ENCODE measurements around the gene NEO1. TPM values are rescaled to one million over a fixed set of nuclear protein-coding genes. Genes with fewer than 3 reads are reported as not detected.

The NEO1 gene
- total RNA-seq, 2 experiments from 2014 or later: 3.4 to 6.3 TPM

GRCh38 chr15:73331991-73332925 is 280.0 kb downstream of the NEO1 start:
- Mint-ChIP-seq H3K27me3 (no peaks in the 10 kb centered on the region), H3K36me3 (no peaks in the 10 kb centered on the region), H3K4me3 (no peak overlapping the region), H3K4me1 (no peaks in the 10 kb centered on the region), H3K27ac (no peak overlapping the region), H3K9me3 (no peaks in the 10 kb centered on the region)
- POLR2A ChIA-PET: no interaction called here
- no peak for DNase-seq
- ATAC-seq (ENCODE audit: low read depth): no peak

DNA sequence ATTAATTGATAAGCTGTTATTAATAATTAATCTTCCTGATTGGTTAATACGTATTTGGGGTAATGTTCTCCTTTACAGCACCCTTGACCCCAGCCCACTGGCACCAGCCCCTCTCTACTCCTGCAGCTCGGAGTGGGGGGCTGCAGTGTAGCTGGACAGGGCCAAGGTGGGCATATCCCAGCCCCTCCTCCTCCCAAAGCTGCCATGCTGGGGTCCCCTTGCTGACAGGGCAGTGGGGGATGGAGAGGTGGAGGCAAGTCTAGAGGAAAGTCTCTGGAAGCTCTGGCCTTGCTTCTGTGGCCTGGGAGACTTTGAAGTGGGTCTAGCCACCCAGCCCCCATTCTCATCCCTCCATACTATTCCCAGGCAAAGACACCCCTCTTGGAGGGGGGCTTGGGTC is 280.7 kb downstream of the NEO1 start:
- Mint-ChIP-seq H3K4me3 (no peak overlapping the region), H3K9me3 (no peaks in the 10 kb centered on the region), H3K27me3 (no peaks in the 10 kb centered on the region), H3K27ac (no peak overlapping the region), H3K4me1 (no peaks in the 10 kb centered on the region), H3K36me3 (no peaks in the 10 kb centered on the region)
- DNase-seq (no peak), ATAC-seq (ENCODE audit: low read depth) (no peak)
- POLR2A ChIA-PET: no interaction called here

DNA sequence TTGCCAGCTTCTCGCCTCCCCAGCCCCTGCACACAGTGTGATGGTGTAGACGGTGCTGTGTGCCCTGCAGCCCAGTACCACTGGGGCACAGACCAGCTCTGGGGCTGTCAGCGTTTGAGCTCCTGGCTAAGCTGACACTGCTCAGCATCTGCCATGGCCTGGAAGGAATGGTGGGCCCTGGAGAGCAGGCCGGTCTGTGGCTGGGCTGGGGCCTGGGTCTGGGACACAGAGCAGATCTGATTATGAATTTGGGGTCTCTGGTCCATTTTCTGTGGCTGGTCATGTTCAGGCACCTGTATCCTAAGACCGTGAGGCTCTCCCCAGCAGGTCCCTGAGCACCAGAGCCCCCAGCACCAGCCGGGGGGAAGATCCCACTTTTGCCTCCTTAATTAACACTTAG is 281.8 kb downstream of the NEO1 start:
- ATAC-seq (ENCODE audit: low read depth): no peak
- H3K9me3 Mint-ChIP-seq: no peaks in the 10 kb centered on the region
- no peaks in the 10 kb centered on the region for H3K27me3 Mint-ChIP-seq
- DNase-seq: no peak
- no peak overlapping the region for H3K27ac Mint-ChIP-seq
- POLR2A ChIA-PET: no interaction called here
- H3K4me3 Mint-ChIP-seq: no peak overlapping the region
- no peaks in the 10 kb centered on the region for H3K4me1 Mint-ChIP-seq
- no peaks in the 10 kb centered on the region for H3K36me3 Mint-ChIP-seq

DNA sequence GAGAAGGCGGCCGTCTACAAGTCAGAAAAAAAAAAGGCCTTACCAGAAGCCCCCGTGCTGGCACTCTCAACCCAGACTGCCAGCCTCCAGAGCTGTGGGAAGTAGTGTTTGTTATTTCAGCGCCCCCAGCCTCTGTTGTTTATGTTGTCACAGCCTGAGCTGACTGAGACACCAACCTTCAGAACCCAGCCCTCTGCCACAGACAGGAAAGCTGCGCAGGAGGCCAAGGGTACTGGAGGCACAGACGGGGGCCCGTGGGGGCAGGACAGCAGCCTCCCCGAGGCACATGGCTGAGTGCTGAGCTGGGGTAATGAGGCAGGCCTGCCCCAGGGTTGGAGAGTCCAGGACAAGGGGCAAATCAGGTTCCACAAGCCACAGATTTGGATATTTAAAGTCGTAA is 282.8 kb downstream of the NEO1 start:
- Mint-ChIP-seq H3K27me3 (no peaks in the 10 kb centered on the region), H3K4me1 (no peaks in the 10 kb centered on the region), H3K9me3 (no peaks in the 10 kb centered on the region), H3K36me3 (no peaks in the 10 kb centered on the region), H3K27ac (no peak overlapping the region), H3K4me3 (no peak overlapping the region)
- ATAC-seq (ENCODE audit: low read depth) (no peak), DNase-seq (no peak)
- POLR2A ChIA-PET: no interaction called here

DNA sequence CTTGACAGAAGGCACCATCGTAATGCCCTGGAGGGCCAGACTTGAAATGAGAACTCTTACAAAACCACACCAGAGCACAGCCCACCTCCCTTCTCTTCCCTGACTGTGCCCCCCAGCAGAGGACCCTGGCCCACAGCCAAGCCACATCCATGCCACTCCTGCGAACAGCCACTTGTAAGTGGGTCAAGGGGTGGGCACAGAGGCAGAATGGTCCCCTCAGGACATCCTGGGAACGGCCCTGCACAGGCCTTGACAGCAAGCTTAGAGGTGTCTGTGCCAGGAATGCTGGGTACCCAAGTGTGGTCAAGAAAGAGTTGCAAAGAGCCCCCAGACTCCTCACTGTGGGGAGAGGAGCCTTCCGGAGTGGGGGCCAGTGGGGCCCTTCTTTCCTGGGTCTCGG is 283.2 kb downstream of the NEO1 start:
- H3K36me3 Mint-ChIP-seq: no peaks in the 10 kb centered on the region
- no peaks in the 10 kb centered on the region for H3K9me3 Mint-ChIP-seq
- POLR2A ChIA-PET: no interaction called here
- H3K27ac Mint-ChIP-seq: no peak overlapping the region
- H3K4me1 Mint-ChIP-seq: no peaks in the 10 kb centered on the region
- ATAC-seq (ENCODE audit: low read depth) (no peak), DNase-seq (no peak)
- H3K27me3 Mint-ChIP-seq: no peaks in the 10 kb centered on the region
- no peak overlapping the region for H3K4me3 Mint-ChIP-seq

GRCh38 chr15:73336756-73337155 is 284.5 kb downstream of the NEO1 start:
- Mint-ChIP-seq H3K9me3 (no peaks in the 10 kb centered on the region), H3K27ac (no peak overlapping the region), H3K36me3 (no peaks in the 10 kb centered on the region), H3K27me3 (no peaks in the 10 kb centered on the region), H3K4me1 (no peaks in the 10 kb centered on the region), H3K4me3 (no peak overlapping the region)
- ATAC-seq (ENCODE audit: low read depth) (no peak), DNase-seq (no peak)
- POLR2A ChIA-PET: no interaction called here

GRCh38 chr15:73337187-73337586 is 284.9 kb downstream of the NEO1 start:
- no peaks in the 10 kb centered on the region for H3K27me3 Mint-ChIP-seq
- no peaks in the 10 kb centered on the region for H3K9me3 Mint-ChIP-seq
- H3K4me3 Mint-ChIP-seq: no peak overlapping the region
- H3K27ac Mint-ChIP-seq: no peak overlapping the region
- POLR2A ChIA-PET: no interaction called here
- no peaks in the 10 kb centered on the region for H3K36me3 Mint-ChIP-seq
- DNase-seq: no peak
- no peaks in the 10 kb centered on the region for H3K4me1 Mint-ChIP-seq
- no peak for ATAC-seq (ENCODE audit: low read depth)

GRCh38 chr15:73338058-73338457 is 285.8 kb downstream of the NEO1 start:
- Mint-ChIP-seq H3K27me3 (no peaks in the 10 kb centered on the region), H3K27ac (no peak overlapping the region), H3K36me3 (no peaks in the 10 kb centered on the region), H3K4me1 (no peaks in the 10 kb centered on the region), H3K9me3 (peaks cover 3% of the 10 kb centered on the region), H3K4me3 (no peak overlapping the region)
- no peak for ATAC-seq (ENCODE audit: low read depth)
- POLR2A ChIA-PET: no interaction called here
- no peak for DNase-seq

DNA sequence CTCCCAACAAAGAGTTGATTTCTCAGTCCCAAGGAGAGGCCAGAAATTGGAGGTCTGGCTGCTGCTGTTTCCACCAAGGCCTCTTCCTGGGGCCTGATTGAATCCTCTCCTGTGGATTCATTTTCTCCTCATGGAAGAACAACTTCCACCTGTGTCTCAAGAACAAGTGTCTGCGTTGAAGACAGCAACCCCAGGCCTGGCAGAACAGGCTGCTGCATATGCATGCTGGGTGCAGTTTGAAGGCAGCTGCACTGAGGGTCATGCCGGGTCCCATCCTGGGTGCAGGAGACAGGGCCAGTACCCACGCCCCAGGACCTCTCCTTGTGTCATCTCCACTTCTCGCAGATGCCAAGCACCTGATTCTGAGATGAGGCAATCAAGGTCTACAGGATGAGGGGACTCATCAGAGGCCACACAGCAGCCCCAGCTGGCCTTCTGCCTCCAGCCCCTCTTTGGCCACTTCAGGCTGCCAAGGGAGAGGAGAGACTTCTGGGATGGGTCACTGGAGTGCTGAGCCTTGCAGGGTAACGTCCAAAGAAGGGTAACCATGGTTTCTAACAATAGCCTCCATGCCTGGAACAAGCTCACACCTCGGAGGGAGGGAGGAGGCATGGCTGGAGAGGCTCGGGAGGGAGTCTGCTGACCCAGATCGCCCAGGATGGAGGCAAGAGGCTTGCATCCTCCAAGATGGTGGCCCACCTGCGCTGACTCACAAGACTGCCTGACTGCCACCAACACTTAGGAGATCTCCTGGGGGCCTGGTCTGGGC is 286.5 kb downstream of the NEO1 start:
- DNase-seq: no peak
- Mint-ChIP-seq H3K4me3 (no peak overlapping the region), H3K9me3 (peaks cover 3% of the 10 kb centered on the region), H3K27me3 (no peaks in the 10 kb centered on the region), H3K27ac (no peak overlapping the region), H3K4me1 (no peaks in the 10 kb centered on the region), H3K36me3 (no peaks in the 10 kb centered on the region)
- no peak for ATAC-seq (ENCODE audit: low read depth)
- POLR2A ChIA-PET: no interaction called here

DNA sequence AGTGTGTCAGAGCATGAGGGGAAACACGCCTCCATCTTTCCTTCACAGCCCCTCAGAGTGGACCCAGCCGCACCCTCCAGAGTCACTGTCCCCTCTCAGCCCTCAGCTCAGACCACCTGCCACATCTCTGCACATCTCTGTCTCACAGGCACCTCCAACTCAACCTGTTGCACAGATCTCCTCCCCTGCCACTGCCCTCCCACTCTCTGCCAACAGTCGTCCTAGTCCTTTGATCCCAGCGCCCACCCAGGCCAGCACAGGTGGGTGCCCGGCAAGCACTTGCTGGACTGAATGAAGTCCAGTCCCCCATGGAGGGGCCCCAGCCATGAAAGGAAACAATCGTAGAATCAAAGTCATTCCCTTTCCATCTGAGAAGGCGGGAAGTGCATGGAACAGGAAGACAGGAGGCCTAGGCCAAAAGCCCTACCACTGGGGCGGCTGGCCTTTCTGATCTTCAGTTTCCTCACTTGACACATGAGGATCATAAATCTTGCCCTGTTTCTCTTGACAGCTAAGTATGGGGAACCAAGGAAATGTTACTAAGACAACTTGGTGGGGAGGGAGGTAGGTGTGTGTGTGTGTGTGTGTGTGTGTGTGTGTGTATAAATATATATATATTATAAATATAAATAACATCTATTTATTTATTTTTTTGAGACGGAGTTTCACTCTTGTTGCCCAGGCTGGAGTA is 288.4 kb downstream of the NEO1 start:
- DNase-seq (no peak), ATAC-seq (ENCODE audit: low read depth) (no peak)
- Mint-ChIP-seq H3K9me3 (peaks cover 3% of the 10 kb centered on the region), H3K27me3 (no peaks in the 10 kb centered on the region), H3K4me3 (no peak overlapping the region), H3K36me3 (no peaks in the 10 kb centered on the region), H3K4me1 (no peaks in the 10 kb centered on the region), H3K27ac (no peak overlapping the region)
- POLR2A ChIA-PET: no interaction called here

- Mint-ChIP-seq H3K36me3 (no peaks in the 10 kb centered on the region), H3K4me1 (no peaks in the 10 kb centered on the region), H3K9me3 (peaks cover 3% of the 10 kb centered on the region), H3K27ac (no peak overlapping the region), H3K27me3 (no peaks in the 10 kb centered on the region), H3K4me3 (no peak overlapping the region)
- DNase-seq (no peak), ATAC-seq (ENCODE audit: low read depth) (no peak)
- POLR2A ChIA-PET: no interaction called here
These were observed 289.8 kb downstream of the NEO1 start for GRCh38 chr15:73341886-73342600.

DNA sequence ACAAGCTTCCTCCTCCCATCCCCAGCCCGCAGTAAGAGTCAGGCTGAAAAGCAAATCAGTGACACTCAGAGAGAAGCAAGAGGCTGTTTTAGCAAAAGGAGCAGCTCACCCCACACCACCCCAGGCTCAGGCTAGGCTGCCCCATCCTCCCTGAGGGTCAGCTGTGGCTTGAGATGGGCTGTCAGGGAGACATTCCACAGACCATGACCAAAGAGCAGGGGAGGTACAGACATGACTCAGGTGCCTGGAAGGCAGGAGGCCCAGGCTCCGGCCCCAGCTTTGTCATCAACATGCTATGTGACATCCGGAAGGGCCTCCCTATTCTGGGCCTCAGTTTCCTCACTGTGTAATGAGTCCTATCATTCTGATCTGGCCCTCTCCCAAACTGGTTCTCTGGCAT is 291.8 kb downstream of the NEO1 start:
- no peak overlapping the region for H3K27ac Mint-ChIP-seq
- H3K36me3 Mint-ChIP-seq: no peaks in the 10 kb centered on the region
- POLR2A ChIA-PET: no interaction called here
- no peaks in the 10 kb centered on the region for H3K27me3 Mint-ChIP-seq
- no peak overlapping the region for H3K4me3 Mint-ChIP-seq
- DNase-seq (no peak), ATAC-seq (ENCODE audit: low read depth) (no peak)
- peaks cover 3% of the 10 kb centered on the region for H3K9me3 Mint-ChIP-seq
- H3K4me1 Mint-ChIP-seq: no peaks in the 10 kb centered on the region

- ATAC-seq (ENCODE audit: low read depth): no peak
- no peak overlapping the region for H3K27ac Mint-ChIP-seq
These were observed 293.4 kb downstream of the NEO1 start for GRCh38 chr15:73345658-73346057.

More at GRCh38 chr15:73345658-73346057, 293.4 kb downstream of the NEO1 start:
- Mint-ChIP-seq H3K4me1 (no peaks in the 10 kb centered on the region), H3K4me3 (no peak overlapping the region), H3K36me3 (no peaks in the 10 kb centered on the region), H3K9me3 (peaks cover 3% of the 10 kb centered on the region), H3K27me3 (no peaks in the 10 kb centered on the region)
- no peak for DNase-seq
- POLR2A ChIA-PET: no interaction called here

Measured in activated naive CD8-positive, alpha-beta T cell treated with anti-CD3 and anti-CD28 coated beads, Interleukin-2, amount 10 ng/mL, durations not matched to agents 7 days and 5 days (primary cell).